Fibroblast of skin of left biceps (primary cell): Measurements from ENCODE around the gene TNPO2.

Experiments used
- DNase-seq, 2 experiments: peaks; one replicate each; pipeline ENCODE4 v3.0.0-alpha.2; 2013; ENCODE audit warnings: low read depth in 2 of 2

The TNPO2 gene

GRCh38 chr19:12676384-12676792, 47.3 kb downstream of the TNPO2 start:
- DNase-seq = peak in 1 of 2 experiments; percentile 29

- no peak for DNase-seq
Measured at GRCh38 chr19:12675940-12676339, 47.8 kb downstream of the TNPO2 start.

- no peak for DNase-seq
Measured at GRCh38 chr19:12675399-12675798, 48.3 kb downstream of the TNPO2 start.

- DNase-seq = no peak
Measured at GRCh38 chr19:12672744-12673143, 51.0 kb downstream of the TNPO2 start.

- DNase-seq = no peak
Measured at GRCh38 chr19:12670159-12670928, 53.4 kb downstream of the TNPO2 start.

GRCh38 chr19:12669270-12670158, 54.2 kb downstream of the TNPO2 start:
- DNase-seq = peak; percentile 40 to 50

GRCh38 chr19:12668932-12669269, 54.8 kb downstream of the TNPO2 start:
- DNase-seq = no peak

DNA sequence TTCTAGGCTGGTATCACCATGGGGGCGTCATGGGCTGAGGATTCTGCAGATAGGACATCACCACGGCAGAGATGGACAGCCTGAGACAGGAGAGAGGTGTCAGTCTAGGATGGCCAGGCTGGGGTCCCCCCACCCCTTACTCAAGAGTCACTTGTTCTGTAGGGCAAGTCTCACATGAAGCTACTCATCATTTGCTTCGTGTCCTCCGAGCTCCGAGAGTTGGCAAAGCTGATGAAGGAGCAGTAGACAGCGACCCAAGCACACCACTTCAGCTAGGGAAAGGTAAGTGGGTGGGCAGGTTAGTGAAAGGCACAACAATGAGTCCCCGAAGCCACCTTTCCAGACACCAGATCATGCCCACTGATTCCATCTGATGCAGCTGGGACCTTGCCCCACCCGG, 55.4 kb downstream of the TNPO2 start:
- DNase-seq = no peak

- DNase-seq = no peak
Measured at GRCh38 chr19:12667731-12668302, 55.9 kb downstream of the TNPO2 start.

- DNase-seq = no peak
Measured at GRCh38 chr19:12666265-12667048, 57.3 kb downstream of the TNPO2 start, which contains the start of the genes MAN2B1 and WDR83. TSS of gene MAN2B1 (minus strand) at chr19:12666742. CDS start at chr19:12666701, 41 bp downstream. TSS of gene WDR83 (plus strand) at chr19:12666807. CDS start at chr19:12669791, 2,984 bp downstream.

DNA sequence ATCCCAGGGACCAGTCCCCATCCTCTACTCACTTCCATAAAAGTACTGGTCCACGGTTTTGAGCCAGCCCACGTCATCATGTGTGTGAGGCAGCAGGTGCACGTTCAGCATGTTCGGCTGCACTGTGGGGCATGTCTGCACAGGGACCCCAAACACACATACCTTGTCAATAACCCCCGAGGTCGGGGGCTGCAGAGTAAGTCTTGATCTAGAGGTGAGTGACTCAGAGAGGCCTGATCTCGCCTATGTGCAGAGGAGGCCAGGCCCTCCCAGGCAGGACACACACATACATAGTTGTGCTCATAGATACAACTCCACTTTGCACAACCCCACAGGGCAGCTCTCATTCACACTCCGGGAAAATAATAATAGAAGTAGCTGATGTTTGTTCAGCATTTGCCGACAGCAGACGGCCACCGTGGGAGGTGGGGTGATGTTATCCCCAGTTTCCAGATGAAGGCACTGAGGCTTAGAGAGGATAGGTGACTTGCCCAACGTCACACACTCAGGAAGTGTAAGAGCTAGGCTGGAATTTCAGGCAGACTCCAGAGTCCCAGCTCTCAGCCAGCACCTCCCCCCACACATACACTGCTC, 58.0 kb downstream of the TNPO2 start:
- DNase-seq = no peak

DNA sequence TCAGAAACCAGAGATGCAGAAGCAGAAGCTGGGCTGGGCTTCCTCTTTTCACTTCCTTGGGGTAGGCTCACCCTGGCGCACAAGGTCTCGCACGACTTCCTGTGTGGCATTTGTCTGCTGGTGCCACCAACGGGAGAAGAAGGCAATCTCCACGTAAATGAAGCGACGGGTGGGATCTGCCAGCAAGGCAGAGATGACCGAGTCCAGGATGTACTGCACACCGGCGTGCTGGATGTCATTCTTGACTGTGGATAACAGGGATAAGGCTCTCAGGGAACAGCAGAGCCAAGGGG, 58.5 kb downstream of the TNPO2 start:
- DNase-seq = no peak

GRCh38 chr19:12664406-12665280, 59.1 kb downstream of the TNPO2 start:
- no peak for DNase-seq

DNA sequence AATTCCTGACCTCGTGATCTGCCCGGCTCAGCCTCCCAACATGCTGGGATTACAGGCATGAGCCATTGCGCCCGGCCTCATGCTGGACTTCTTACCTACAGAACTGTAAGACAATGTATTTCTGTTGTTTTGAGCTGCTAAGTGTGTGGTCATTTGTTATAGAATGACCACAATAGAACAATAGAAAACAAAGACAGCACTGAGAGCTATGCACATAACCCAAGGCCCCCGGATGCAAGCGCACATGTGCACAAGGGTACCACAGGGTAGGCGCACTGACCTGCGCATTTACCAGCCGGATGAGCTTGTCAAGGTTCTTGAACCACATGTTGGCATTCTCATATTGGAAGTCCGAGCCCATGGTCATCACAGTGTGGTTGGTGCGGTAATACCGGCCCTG, 62.8 kb downstream of the TNPO2 start:
- no peak for DNase-seq

- no peak for DNase-seq
Measured at GRCh38 chr19:12657966-12658365, 65.8 kb downstream of the TNPO2 start.

- no peak for DNase-seq
Measured at GRCh38 chr19:12656899-12657571, 66.7 kb downstream of the TNPO2 start.

DNA sequence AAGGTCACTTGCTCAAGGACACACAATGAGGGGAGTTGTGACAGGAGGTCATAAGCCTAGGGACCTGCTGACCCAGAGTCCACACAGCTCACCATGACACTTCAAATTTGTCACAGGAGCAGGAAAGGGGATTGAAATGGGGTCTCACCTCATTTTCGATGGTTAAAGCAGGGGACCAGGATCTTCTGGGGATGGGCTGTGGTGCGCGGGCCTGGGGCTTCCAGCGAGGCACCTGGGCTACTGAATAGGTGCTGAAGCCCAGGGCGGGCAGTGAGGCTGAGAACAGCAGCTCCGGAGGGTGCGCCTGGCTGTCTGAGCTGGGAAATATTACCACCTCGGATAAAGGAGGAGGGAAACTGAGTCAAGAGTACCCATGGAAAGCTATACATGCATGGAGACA, 68.2 kb downstream of the TNPO2 start:
- DNase-seq = no peak

GRCh38 chr19:12652219-12652618, 71.5 kb downstream of the TNPO2 start:
- DNase-seq = no peak

DNA sequence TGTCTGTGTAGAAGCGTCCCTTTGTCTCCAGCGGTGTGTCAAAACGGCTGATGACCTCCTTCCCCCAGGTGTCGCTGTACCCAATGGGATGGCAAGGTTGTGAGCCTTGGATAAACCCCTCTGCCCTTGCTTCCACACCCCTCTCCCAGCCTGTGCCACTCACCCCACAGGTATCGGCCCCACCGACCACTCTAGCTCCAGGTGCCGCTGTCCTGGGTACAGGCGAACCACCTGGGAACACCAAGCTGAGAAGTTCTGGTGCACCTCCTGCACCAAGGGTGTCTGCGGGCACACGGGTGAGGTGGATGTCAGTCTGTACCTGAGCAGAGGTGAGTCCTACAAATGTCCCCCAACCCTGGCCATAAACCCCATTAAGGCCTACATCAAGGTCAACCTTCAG, 73.8 kb downstream of the TNPO2 start:
- no peak for DNase-seq
